ENCODE results near the gene AUH.
"Not testable (repeated sequence)": the region's sequence is repeated elsewhere in the genome, so short reads cannot be mapped to it uniquely, and the experiment has no call there.

AUH gene, protein sequence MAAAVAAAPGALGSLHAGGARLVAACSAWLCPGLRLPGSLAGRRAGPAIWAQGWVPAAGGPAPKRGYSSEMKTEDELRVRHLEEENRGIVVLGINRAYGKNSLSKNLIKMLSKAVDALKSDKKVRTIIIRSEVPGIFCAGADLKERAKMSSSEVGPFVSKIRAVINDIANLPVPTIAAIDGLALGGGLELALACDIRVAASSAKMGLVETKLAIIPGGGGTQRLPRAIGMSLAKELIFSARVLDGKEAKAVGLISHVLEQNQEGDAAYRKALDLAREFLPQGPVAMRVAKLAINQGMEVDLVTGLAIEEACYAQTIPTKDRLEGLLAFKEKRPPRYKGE

DNA sequence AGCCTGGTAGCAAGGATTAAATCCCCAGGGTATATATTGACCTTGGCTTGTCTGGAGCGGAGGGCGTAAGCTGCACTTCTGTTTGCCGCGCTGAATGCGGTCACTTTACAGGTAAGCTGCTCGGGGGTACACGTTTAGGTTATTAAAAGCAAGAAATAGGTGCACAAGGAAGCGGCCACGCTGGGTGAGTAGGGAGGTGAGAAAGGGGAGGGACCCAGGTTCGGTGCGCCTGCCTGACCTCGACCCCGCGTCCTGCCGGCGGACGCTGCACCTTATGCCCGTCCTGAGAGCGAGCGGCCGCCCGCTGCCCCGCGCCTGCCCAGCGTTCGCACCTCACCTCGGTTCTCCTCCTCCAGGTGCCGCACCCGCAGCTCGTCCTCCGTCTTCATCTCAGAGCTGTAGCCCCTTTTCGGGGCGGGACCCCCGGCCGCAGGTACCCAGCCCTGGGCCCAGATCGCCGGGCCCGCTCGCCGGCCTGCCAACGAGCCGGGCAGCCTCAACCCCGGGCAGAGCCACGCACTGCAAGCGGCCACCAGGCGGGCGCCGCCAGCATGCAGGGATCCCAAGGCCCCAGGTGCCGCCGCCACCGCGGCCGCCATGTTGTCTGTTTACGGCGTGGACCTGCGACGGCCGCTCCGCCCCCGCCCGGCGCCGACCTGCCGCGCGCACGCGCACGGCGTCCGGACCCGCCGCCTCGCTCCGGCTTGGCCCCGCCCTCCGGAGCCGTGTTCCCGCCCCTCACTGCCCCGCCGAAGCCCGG, at the start of gene AUH:
AUH (minus strand) TSS at position 628 of the 760 bp plus-strand sequence; CDS start at position 599, 29 bp downstream.
- peak; percentile 69 to 81 for DNase-seq

DNA sequence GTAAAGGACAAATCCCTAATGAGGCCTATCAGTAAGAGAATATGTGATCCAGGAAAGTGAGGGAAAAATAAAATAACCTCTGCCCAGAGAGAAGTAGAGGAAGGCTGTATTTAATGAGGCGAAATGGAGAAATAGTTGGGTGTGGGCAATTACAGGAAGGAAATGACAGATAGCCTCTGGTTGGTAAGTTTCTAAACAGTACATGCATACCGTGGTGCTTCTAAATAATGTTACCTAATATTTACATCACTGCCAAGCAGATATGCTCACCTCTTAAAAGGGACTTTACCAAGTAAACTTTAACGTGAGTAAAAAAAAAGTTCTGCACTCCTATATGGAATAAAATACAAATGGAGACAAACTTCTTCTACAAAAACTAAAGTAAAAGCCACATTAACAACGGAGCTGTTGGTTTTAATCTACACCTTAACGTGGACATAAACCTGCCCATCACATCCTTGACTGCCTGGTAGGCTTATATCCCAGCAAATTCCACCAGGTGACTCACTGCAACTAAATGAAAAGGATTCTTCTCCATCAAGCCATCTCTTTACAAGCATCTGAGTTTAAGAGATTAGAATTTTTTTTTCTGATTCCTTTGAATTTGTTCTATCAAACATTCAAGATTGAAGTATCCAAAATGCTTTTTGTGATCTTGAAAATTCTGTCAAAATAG, 49.5 kb upstream of the AUH start:
- no peak for DNase-seq

DNA sequence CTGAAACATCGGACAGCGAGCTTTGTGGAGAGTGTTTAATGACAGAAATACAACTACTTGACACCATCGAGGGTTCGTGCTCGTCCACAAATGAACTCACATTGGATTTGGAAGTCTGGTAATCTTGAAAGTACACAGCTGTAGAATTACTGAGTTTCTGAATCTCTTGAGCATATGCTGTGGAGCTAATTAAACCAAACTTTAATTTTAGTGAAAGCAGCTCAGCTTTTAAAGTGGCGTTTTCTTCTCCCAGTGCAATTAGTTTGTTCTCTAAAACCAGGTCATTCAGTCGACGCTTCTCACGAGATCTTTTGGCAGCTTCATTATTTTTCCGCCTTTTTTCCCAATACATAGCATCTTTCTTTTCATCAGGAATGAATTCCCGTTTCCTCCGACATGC, 48.4 kb upstream of the AUH start:
- no peak for DNase-seq

DNA sequence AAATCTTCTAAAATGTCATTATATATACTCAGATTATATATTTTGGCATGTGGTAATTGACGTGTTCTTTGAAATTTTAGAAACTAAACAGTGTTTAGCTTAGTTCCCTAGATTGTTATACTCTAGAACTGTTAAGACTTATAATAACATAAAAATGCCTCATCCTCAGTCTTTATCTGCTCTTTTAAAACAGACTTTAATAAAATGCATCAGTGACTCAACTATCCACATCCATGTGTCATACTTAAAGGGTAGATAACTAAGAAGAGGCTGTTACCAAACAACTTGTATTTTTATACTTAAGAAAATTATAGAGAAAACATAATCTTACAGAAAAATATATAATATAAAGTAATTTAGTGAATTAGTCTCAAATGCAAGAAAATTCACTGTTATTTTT, 46.8 kb upstream of the AUH start:
- no peak for DNase-seq

DNA sequence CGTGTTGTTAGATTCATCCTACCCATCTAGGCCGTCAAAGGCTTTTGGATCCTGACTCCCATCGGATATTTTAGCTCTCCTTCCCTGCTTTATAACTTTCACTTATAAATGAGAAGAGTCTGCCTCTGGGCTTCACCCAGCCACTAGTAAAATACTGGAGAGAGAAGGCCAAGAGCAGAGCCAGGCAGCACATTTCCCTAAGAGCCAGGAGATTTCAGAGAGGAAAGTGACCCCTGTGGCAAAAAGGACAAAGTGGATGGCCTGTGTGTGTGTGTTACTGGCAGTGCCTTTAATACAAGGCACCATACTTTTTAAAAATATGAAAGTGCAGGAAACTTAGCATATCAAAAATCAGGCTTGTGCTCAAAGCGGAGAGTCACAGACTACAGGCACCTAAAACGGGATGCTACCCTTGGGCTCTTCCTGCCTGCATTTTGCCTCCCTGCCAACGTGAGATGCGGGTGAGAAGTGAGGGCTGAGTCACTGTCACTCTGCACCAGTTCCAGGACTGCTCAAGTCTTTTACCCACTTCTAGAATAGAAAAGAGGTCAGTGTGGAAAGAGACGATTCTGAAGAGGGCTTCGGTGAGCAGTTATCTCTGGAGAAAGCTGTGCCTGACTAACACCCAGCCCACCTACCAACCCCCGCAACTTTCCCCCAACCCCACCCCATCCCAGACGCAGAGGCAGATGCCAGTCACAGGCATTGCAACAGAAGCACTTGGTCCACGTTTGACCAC, 46.0 kb upstream of the AUH start:
- DNase-seq = no peak

DNA sequence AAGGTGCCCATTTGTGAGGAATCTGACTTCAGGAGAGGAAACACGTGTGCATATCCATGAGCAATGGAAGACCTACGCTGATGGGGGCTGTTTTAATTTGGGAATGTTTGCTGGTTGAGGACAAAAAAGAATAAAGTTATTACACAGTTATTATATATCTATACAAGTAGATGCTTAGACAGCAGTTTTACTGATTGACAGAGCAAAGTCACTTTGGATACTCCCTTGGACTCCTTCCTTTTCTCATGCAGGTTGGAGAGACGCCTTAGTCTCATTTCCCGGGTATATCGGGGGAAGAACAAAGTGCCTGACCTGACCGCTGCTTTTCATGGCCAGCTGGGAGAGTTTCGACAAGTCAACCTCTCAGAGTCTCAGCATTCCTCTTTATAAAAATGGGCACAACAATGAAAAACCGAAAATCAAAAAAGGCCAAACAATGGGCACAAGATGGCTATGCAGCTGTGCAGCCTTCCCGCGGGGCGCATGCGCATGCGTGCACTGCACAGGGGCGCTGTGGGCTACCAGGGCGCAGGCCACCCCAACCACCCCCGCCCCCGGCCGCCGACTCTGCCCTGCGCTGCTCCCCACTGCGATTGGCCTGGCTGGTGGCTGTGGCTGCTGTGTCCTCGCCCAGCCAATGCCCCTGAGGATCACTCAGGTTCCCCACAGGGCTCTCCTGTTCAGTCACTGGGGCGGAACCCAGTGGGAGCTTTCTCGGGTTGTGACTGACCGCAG, 43.8 kb upstream of the AUH start:
- no peak for DNase-seq

DNA sequence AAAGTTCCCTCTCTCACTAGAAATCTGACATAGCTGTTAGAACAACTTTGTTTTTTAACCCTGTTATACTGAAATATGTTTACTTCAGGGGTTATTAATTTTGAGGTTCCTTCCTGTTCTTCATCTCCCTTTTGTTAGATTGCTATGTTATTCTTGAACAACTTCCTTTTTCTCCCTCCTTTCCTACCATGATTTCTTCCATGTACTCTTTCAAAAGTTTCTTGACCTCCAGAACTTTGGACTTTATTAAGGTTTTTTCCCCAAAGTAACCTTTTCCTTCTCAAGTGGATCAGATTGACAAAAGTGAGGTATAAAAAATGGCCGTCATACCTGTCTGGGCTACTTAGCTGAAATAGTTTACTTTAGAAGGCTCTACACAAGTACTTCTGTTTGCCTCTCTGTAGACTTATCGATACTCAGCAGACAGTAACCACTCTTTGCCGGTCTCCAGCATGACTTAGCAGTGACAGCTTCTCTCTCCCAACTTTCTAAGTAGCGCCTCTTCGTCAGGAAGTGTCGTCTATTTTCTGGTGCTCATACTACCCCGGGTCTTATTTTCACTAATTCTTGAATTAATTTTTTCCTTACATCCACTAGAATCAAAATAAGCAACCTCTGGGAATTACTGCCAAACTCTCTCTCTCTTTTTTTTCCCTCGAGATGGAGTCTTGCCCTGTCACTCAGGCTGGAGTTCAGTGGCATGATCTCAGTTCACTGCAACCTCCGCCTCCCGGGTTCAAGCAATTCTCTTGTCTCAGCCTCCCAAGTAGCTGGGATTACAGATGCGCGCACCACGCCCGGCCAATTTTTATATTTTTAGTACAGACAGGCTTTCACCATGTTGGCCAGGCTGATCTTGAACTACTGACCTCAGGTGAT, 42.2 kb upstream of the AUH start:
- DNase-seq = no peak

DNA sequence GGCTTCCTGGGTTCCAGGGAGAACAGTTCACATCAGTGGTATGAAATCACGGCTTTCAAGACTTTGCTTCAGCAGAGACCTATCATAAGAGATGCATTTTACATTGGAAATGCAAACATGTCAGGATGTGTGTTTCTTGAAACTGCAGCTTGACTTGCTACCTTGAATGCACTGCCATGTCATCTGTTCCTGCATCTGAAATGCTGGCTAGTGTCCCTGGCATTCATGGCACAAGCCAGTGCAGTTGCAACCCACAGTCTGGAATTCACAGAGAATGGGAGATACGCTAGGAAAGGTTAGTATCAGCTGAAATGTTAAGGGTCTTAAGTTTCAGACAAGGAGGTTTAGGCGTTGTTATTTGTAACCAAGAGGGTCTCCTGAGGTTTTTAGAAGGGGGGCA, 37.2 kb upstream of the AUH start:
- DNase-seq = no peak

DNA sequence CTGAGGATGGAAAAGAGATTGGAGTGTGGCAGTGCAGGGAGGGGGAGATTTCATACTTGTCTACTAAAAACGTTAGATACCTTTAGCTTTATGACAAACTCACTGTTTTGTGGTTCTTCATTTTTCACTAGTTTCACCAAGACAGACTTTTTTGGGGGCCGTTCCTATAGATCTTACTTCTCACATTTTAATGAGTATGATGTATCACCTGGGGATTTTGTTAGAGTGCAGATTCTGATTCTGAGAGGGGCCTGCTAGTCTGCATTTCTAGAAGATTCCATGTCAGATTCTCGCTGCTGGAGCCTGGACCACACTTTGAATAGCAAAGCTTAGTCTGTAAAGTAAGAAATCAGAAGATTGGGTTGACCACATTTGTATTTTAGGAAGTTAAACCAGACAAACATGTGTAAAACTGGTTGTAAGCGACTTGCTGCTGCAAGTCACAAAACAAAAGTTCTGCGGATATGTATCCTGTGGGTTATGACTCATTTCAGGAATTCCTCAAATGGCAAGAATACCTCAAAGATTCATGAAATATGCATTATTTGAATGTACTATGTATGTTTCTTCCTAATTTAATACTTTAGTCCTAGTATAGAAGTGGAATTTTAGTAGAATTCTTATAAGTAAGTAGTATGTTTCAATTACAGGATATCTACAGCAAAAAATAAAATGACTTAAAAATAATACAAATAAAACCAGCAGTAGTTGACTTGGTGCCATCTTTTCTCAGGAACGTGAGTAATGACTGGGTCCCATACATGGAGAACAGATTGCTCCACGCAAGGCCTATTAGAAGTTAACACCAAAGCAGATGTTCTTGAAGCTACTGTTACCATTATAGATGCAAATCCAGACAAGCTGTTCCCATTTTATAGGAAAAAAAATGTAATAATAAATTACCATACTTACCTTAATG, 34.1 kb upstream of the AUH start:
- DNase-seq = no peak

DNA sequence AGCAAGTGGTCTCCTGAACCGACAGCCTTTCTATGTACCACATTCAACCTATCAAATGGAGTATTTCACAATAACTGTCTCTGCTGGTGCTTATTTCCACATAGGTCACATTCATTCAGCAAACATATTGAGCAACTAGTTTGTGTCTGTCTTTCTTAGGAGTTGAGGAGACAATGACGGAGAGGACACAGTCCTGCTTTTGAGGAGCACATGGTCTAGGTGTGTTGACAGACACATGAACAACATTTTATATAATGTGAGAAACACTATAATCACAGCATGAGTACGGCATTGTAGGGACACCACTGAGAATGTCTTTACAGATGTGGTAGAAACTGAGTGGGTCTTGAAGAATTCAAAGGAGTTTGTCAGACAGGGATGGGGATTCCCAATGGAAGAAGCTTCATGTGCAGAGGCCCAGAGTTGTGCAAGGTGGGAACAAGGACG, 33.4 kb upstream of the AUH start:
- DNase-seq = no peak

DNA sequence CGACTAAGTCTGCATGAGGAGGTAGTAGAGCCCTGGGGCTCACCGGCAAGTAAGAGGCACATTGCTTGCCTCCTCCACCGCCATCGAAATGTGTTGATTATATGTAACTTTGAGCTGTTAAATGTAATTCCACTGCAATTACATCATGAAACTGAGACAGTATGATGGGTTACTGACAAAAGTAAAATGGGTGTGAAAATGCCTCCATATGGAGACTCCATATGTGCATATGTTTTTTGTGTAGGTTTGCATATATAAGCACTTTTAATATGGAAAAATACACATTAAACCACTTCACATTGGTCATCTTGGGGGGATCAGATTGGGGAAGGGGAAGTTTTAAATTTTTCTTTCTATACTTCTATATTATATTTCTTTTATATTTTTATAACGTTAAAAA, 32.1 kb upstream of the AUH start:
- DNase-seq = no peak

DNA sequence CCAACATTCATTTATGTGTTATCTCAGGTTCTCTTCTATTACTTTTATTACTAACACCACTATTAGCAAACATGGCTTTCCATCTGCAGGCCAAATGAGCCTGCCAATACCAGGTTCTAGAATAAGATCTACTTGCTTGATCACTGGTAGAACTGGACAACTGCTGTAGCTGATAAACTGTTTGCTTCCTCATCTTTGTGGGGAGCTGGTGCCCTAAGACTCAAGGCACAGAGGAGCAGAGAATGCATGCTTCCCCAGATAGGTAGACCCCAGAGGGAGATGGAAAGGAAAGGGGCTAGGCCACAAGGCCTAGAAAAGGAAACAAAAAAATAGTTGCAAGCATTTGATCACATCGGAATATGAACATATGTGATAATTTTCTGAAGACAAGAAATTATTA, 30.7 kb upstream of the AUH start:
- no peak for DNase-seq

DNA sequence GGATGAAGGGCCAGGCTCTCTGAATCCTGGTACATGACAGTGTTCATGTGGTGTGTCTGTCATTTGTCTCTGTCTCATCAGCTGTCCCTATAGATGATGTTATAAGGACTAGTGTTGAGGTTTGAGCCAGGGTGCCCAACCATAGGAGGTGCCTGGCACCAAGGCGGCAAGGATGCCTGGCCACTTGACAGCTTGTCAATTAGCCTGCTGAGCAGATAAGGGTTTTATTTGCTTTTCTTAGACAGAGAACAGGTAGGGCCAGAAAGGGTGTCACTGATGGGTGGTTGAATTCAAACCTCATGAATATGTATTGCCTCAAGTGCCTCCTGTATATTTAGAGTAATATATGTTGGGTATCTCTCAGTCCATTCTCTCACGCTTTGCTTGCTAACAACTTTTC, 30.1 kb upstream of the AUH start:
- no peak for DNase-seq

DNA sequence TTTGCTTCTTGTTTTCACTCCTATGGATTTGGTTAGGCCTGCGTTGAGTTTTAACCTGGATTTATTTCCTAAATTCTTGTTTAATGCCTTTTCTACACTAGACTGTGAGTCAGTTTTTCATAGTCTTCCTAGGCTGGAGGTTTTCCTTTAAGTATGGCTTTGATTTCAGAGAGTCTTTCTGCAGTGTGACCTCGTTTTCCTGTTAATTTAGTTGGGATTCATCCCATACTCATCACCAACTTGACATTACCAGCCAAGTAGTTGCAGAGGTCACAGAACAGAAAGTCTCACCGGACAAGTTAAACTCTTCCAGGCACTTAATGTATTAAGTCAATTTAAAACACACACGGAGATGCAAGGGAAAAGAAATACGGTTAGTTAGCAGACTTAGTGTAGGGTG, 29.7 kb upstream of the AUH start:
- DNase-seq = no peak

DNA sequence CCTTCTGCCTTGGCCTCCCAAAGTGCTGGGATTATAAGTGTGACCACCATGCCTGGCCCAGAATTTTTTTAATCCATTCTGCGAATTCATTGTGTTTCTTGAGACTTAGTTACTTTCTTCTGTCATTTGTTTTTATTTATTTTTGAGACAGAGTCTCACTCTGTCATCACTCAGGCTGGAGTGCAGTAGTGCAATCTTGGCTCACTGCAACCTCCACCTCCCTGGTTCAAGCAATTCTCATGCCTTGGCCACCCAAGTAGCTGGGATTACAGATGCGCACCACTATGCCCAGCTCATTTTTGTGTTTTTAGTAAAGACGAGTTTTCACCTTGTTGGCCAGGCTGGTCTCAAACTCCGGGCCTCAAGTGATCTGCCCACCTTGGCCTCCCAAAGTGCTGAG, 28.0 kb upstream of the AUH start:
- DNase-seq = not testable (repeated sequence)

DNA sequence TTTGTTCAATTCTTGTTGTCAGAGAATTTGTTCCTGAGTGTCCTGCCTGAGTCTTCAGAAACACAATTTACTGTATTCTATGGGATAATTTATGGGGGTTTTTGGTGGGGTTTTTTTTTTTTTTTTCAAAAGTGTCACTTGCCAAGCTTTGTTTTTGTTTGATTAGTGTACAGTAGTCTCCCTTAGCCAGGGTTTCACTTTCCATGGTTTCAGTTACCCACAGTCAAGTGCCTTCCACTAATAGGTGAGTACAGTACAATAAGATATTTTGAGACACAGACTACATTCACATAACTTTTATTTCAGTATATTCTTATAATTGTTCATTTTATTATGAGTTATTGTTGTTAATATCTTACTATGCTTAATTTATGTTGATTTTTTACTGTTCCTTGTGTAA, 25.0 kb upstream of the AUH start:
- no peak for DNase-seq

DNA sequence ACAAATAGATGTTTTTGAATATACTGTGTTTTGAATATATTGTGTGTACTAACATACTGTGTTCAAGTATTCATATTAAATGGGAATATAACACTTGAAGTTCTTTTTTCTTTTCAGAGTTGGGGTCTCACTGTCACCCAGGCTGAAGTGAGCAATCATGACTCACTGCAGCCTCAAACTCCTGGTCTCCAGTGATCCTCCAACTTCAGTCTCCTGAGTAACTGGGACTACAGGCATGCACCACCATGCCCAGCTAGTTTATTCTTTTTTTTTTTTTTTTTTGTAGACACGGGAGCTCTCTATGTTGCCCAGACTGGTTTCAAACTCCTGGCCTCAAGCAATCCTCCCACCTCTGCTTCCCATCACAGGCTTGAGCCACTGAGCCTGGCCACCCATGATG, 23.2 kb upstream of the AUH start:
- no peak for DNase-seq

DNA sequence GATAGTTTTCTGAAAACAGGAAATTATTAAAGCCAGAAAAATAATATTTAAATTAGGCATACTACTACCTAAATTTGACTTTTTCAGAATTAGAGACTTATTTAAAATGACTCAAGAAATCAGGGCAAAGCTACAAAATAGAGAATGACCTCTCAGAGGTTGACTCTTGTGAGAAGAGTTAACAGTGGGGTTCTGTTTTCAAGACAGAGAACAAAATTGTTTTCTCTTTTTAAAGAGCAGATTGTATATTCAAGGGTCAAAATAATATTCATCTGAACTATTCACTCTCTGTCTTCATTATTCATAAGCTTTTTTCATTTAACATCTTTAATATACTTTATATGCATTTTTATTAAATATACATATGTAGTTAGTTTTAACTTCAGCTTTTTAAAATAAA, 21.9 kb upstream of the AUH start:
- DNase-seq = no peak

DNA sequence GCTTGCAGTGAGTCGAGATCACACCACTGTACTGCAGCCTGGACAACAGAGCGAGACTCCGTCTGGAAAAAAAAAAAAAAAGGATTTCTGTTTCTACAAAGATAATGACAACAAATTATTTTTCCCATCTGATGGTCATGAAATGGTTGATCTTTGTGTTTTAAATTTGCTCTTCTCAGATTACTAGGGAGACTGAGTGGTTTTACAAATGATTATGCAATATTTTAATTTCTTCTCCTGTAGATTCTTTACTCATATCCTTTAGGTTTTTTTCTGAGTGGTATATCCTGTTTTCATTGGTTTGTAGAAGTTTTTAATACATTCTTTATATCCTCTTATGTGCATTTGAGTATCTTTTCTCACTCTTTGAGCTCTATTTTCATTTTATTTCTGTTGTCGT, 20.6 kb upstream of the AUH start:
- DNase-seq = no peak

DNA sequence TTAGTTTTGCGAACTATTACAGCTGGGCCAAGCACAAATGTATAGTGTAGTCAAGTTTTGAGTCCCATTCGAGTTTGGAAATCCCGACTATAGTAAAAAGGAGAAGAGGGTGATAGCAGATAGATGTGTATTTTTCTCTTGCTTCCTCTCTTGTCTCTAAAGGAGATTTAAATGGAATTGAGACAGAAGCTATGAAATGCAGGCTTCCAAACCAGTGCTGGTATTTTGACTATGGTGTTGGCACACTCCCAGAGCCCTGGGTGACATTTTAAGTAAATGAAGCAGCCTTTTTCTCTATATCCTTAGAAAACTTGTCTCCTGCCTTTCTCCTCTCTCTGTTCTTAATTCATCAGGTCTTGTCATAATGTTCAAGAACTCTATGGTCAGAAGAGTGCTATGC, 17.7 kb upstream of the AUH start:
- DNase-seq = no peak

Measured in NCI-H1930 (cell line).